ENCODE measurements around the gene PINLYP. TPM values are rescaled to one million over a fixed set of nuclear protein-coding genes. Genes with fewer than 3 reads are reported as not detected.

The PINLYP gene
- total and polyA plus RNA-seq, 2 experiments from 2014 or later, result 7.8 to 11.1 TPM

GRCh38 chr19:43595605-43595998 is 20.0 kb downstream of the PINLYP start (continued):
- TF ChIP-seq CTCF (conservative IDR thresholded peaks at IDR 0.05; ENCODE audit: low read depth in 2 of 2), result no peak
- no peak for TF ChIP-seq ZNF462 (CRISPR knock-in tag; IDR thresholded peaks at IDR 0.05)
- TF ChIP-seq NANOG (IDR thresholded peaks at IDR 0.05; ENCODE audit: borderline replicate concordance), result no peak

- peak within 1 kb of the TSS; percentile 8 for H2AFZ ChIP-seq
- Mint-ChIP-seq H3K36me3 (ENCODE audit: low read depth) (peaks cover 18% of the 10 kb centered on the region), H3K9me3 (peaks cover 2% of the 10 kb centered on the region; the same call in 2 of the 3 replicates), H3K27me3 (ENCODE audit: insufficient read depth, low read depth, poor library complexity) (peaks cover 14% of the 10 kb centered on the region), H3K4me3 (peak within 1 kb of the TSS; percentile 98), H3K4me1 (peaks cover 19% of the 10 kb centered on the region), H3K27ac (peak within 1 kb of the TSS; percentile 100)
- H4K20me1 ChIP-seq (replicated peaks; ENCODE audit: insufficient read depth), result peaks cover 8% of the 10 kb centered on the region; the same call in 1 of the 2 replicates
- H3K79me2 ChIP-seq (replicated peaks; ENCODE audit: insufficient read depth), result peaks cover 23% of the 10 kb centered on the region
- H3K27me3 ChIP-seq (ENCODE audit: insufficient read depth), result no peaks in the 10 kb centered on the region
- H3K4me2 ChIP-seq, result peak within 1 kb of the TSS; percentile 97
- H3K9me2 ChIP-seq (ENCODE audit: insufficient read depth), result no peaks in the 10 kb centered on the region
- DNase-seq (ENCODE audit: low spot score), result peak; percentile 100
- peak within 1 kb of the TSS; percentile 76 for H3K4me3 ChIP-seq
- H3F3A ChIP-seq (replicated peaks; ENCODE audit: low read depth), result 0 out of 2 replicates have a peak, but pooled peaks cover 11% of the 10 kb centered on the region
- peak; percentile 76 for ATAC-seq
- peaks cover 8% of the 10 kb centered on the region; the same call in 1 of the 2 replicates for H3K36me3 ChIP-seq (ENCODE audit: insufficient read depth)
- peak within 1 kb of the TSS; percentile 95 for H3K27ac ChIP-seq (ENCODE audit: low read depth)
- H3K4me1 ChIP-seq (ENCODE audit: insufficient read depth), result peaks cover 10% of the 10 kb centered on the region
- TF ChIP-seq CTCF (conservative IDR thresholded peaks at IDR 0.05; ENCODE audit: low read depth in 2 of 2) (0 out of 4 replicates have a peak, but pooled peaks of 1 of the 2 experiments have one; percentile 15), ETS1 (IDR thresholded peaks at IDR 0.05) (peak; percentile 73), STAT1 (IDR thresholded peaks at IDR 0.05; ENCODE audit: unreplicated experiment) (no peak)
Measured at GRCh38 chr19:43595999-43596841, 20.6 kb downstream of the PINLYP start, which contains the start of the genes IRGQ and ZNF576. IRGQ (minus strand) TSS chr19:43596134; CDS start chr19:43595338, 796 bp downstream. ZNF576 (plus strand) TSS chr19:43596595; CDS start chr19:43597109, 514 bp downstream.

All from GM23338 (cell line).